Activated CD4-positive, alpha-beta T cell treated with anti-CD3 and anti-CD28 coated beads for 36 hours (primary cell): ENCODE data around the gene CEPT1. TPM values are rescaled to one million over a fixed set of nuclear protein-coding genes. Genes with fewer than 3 reads are reported as not detected.

Experiments used
- ATAC-seq: fragments of 200-7000 bp; cut with Tn5 transposase; one replicate; pipeline ENCODE4 v1.10.0; 2021; ENCODE audit warnings: mild to moderate bottlenecking, moderate library complexity
- CTCF ChIA-PET: fragments of 350-600 bp; sonication (Branson Sonifier 250); formaldehyde crosslinking; loops from one replicate; lab custom pipeline; 2021; ENCODE audit warnings: antibody characterized with exemption; lab: Charles Lee
- POLR2A ChIA-PET: fragments of 350-600 bp; sonication (Branson Sonifier 250); formaldehyde crosslinking; loops from one replicate; lab custom pipeline; 2021; ENCODE audit warnings: antibody characterized with exemption, inconsistent platforms; lab: Charles Lee
- DNase-seq: peaks from one replicate; pipeline ENCODE4 v3.0.0-alpha.2; 2020
- H3K27ac Mint-ChIP-seq: one replicate; pipeline ENCODE4 v1.8.0; 2021; ENCODE audit warnings: mixed read lengths
- H3K27me3 Mint-ChIP-seq: one replicate; pipeline ENCODE4 v1.8.0; 2021; ENCODE audit warnings: mixed read lengths
- H3K36me3 Mint-ChIP-seq: one replicate; pipeline ENCODE4 v1.8.0; 2021; ENCODE audit warnings: low read depth, mixed read lengths
- H3K4me1 Mint-ChIP-seq: one replicate; pipeline ENCODE4 v1.8.0; 2021; ENCODE audit warnings: mixed read lengths
- H3K4me3 Mint-ChIP-seq: one replicate; pipeline ENCODE4 v1.8.0; 2021; ENCODE audit warnings: mild to moderate bottlenecking, moderate library complexity, mixed read lengths
- H3K9me3 Mint-ChIP-seq: one replicate; pipeline ENCODE4 v1.8.0; 2021; ENCODE audit warnings: low read depth, mixed read lengths
- intact Hi-C, 2 experiments: fragments of 100-400 bp; cut with DNase I in 1 of 2; cut with micrococcal nuclease in 1 of 2; formaldehyde crosslinking; loops; one replicate each; pipeline versions ENCODE4 v1.14.2 to v1.15.1; 2022 to 2024; cut with DNase I, micrococcal nuclease
- total RNA-seq, 2 experiments: library from RNA; stranded (reverse); gene quantifications; one replicate each; pipeline ENCODE4 v1.2.3, GENCODE V29; 2021

The CEPT1 gene
- total RNA-seq, 2 experiments from 2014 or later: 34.7 to 49.1 TPM

DNA sequence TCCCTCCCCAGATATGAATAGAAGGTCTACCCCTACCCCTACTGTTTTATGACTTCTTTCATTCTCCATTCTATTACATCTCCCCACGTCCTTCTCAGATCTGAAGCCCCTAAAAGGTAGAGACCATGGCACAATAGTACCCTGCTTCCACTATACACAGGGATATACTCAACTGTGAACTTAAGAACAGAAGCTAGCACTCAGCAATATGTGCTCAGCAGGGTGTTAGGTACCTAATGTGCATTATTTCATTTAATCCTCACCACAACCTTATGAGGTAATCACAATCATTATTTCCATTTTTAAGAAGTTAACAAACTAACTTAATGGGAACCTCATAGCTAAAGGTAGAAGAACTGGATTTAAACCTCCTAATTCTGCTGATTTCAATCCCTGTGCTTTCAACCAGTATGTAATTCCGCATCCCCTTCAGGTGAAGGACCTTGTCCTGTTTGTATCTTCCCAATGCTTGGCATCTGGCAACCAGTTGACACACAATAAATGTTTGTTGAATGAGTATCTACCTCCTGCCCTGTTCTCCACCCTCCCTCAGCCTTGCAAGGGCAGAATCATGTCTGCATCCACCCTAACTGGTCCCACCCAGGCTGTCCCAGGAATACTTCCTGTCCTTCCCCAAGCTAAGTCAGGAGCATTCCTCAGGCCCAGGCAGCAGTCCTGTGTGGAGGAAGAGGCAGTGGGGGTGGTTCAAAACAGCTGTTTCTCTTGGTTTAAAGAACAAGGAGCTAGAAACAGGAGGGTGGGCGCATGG, 53.9 kb downstream of the CEPT1 start:
- Mint-ChIP-seq H3K27ac (peak overlapping the region; percentile 98), H3K9me3 (no peaks in the 10 kb centered on the region), H3K4me1 (peaks cover 86% of the 10 kb centered on the region), H3K36me3 (peaks cover 100% of the 10 kb centered on the region), H3K4me3 (peak overlapping the region; percentile 96), H3K27me3 (no peaks in the 10 kb centered on the region)
- CTCF ChIA-PET: interaction anchor here (1.1 kb wide), 1 partner anchor 11 kb away, joined by 4 read pairs; no protein-coding TSS in a partner anchor
- DNase-seq: no peak
- POLR2A ChIA-PET: no interaction called here
- ATAC-seq: no peak
- intact Hi-C loops: no loop called here

DNA sequence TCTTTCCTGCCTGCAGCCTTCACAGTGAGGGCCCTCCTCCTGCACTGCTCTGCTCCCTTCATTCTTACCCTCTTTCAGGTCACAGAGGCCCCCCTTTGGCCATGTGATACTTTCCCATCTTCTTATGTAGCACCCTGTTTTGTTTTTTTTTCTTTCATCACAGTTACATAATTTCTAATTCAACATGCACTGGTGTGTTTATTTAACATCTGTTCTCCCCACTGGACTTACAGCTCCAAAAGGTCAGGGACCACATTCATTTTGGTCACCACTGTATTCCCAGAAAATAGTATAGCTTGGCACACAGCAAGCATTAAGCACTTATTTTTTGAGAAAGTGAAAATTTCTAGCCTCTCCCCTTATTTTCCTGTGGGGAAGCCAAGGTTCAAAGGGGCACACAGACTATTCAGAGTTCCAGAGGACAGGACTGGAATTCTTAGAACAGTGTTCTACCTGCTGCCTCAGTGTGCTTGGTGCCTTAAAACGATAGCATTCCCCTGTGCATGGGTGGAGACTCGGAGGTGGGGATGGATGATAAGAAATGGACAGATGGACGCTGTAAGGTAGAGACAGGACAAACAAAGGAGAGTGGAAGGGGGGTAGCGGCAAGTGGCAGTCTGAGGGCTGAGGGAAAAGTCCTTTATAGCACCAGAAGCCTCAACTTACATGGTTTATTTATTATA, 55.1 kb downstream of the CEPT1 start:
- Mint-ChIP-seq H3K4me1 (peaks cover 74% of the 10 kb centered on the region), H3K27me3 (no peaks in the 10 kb centered on the region), H3K9me3 (no peaks in the 10 kb centered on the region), H3K27ac (peak overlapping the region; percentile 98), H3K36me3 (peaks cover 100% of the 10 kb centered on the region), H3K4me3 (peak overlapping the region; percentile 96)
- DNase-seq (no peak), ATAC-seq (no peak)
- ChIA-PET CTCF (interaction anchor here (9.1 kb wide), 1 partner anchor 26 kb away, joined by 115 read pairs; no protein-coding TSS in a partner anchor), POLR2A (interaction anchor here (0.6 kb wide), 2 partner anchors 26 to 315 kb away, joined by 3 read pairs; no protein-coding TSS in a partner anchor)
- intact Hi-C loops: no loop called here

DNA sequence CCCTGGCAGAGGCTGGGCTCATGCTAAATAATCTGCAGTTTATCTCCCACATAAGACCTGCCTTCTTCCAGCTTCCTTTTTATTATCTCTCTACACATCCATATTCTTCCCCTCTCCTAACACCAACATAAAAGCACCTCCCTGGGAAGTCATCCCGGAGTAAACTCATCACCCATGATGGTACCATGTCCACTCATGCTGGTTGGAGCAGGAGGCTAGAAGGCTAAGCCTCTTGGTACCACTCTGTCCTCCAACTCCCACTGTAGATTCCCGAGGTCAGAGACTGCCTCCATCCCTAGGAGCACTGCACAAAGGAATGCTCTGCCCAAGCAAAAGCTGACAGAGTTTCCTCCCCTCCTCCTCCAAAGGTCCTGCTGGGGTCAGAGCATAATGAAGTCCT, 56.2 kb downstream of the CEPT1 start:
- DNase-seq (no peak), ATAC-seq (no peak)
- intact Hi-C loops: no loop called here
- no peaks in the 10 kb centered on the region for H3K27me3 Mint-ChIP-seq
- peaks cover 92% of the 10 kb centered on the region for H3K36me3 Mint-ChIP-seq
- CTCF ChIA-PET: interaction anchor here (0.8 to 9.1 kb wide), 2 partner anchors 25 to 327 kb away, joined by 3 to 115 read pairs; no protein-coding TSS in a partner anchor
- no peaks in the 10 kb centered on the region for H3K9me3 Mint-ChIP-seq
- H3K4me1 Mint-ChIP-seq: peaks cover 72% of the 10 kb centered on the region
- POLR2A ChIA-PET: no interaction called here
- H3K4me3 Mint-ChIP-seq: peak overlapping the region; percentile 96
- H3K27ac Mint-ChIP-seq: peak overlapping the region; percentile 98

DNA sequence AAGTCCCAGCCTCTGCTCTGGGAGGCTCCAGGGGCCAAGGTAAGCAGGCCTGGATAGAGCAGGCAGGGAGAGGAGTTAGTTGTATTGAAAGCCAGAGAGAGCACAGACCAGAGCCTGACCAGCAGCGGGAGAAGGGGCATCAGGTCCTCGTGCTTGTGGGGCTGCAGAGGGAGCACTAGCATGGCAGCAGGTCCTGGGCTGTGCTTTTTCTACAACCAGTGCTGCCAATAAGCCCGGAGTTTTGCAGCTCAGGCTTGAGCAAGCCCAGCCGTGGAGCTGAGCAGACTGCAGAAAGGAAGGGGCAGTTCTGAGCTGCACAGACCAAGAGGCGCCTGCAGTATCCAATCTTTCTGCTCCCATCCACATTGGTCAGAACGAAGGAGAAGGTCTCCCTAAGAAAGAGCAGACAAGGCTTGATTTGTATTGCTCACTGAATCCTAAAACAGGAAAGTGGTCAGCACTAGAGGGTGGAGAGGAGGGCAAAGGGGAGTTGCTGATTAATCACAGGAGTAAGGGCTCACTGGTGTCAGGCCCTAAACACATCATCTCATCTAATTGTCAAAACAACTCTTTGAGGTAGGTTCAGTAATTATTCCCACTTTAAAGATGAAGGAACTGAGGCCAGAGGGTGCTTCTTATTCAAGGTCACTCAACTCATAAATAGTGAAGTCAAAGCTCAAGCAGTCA, 57.7 kb downstream of the CEPT1 start:
- ATAC-seq (peak; percentile 23), DNase-seq (no peak)
- Mint-ChIP-seq H3K27me3 (no peaks in the 10 kb centered on the region), H3K9me3 (no peaks in the 10 kb centered on the region), H3K36me3 (peaks cover 77% of the 10 kb centered on the region), H3K27ac (peak overlapping the region; percentile 98), H3K4me3 (peak overlapping the region; percentile 96), H3K4me1 (peaks cover 72% of the 10 kb centered on the region)
- intact Hi-C loops: no loop called here
- CTCF ChIA-PET: interaction anchor here (1.2 to 9.1 kb wide), 5 partner anchors 10 to 243 kb away, joined by 3 to 115 read pairs (median 5); no protein-coding TSS in a partner anchor
- POLR2A ChIA-PET: interaction anchor here (1.0 to 1.7 kb wide), 2 partner anchors 24 to 47 kb away, joined by 3 to 7 read pairs; no protein-coding TSS in a partner anchor

DNA sequence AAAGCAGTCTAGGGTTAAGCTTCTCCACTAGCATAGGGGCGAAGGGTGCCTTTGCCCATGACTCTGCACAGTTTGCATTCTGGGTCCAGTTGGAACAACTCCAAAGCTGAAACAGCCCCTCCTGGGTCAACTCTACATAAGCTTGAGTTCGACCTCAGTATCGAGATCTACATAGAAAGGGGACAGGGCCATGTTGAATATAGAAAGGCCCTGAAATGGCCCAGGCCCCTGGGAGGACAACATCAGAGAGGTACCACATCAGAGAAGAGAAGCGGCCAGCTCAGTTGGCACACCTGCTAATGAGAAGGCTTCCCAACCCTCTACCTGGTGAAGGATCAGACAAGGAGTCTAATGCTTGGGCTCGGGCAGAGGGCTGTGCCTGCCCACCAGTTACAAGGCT, 58.8 kb downstream of the CEPT1 start:
- ATAC-seq (no peak), DNase-seq (no peak)
- peak overlapping the region; percentile 96 for H3K4me3 Mint-ChIP-seq
- ChIA-PET POLR2A (interaction anchor here (1.0 to 1.7 kb wide), 3 partner anchors 16 to 23 kb away, joined by 3 to 7 read pairs (median 3); no protein-coding TSS in a partner anchor), CTCF (interaction anchor here (0.7 to 9.1 kb wide), 10 partner anchors 11 to 572 kb away, joined by 3 to 115 read pairs (median 4); no protein-coding TSS in a partner anchor)
- intact Hi-C loops: loop anchor here in 1 of 2 experiments (1.0 kb wide), 1 partner anchor 8 kb away; no protein-coding TSS in a partner anchor
- H3K27me3 Mint-ChIP-seq: no peaks in the 10 kb centered on the region
- H3K36me3 Mint-ChIP-seq: peaks cover 68% of the 10 kb centered on the region
- H3K27ac Mint-ChIP-seq: peak overlapping the region; percentile 98
- no peaks in the 10 kb centered on the region for H3K9me3 Mint-ChIP-seq
- peaks cover 68% of the 10 kb centered on the region for H3K4me1 Mint-ChIP-seq

DNA sequence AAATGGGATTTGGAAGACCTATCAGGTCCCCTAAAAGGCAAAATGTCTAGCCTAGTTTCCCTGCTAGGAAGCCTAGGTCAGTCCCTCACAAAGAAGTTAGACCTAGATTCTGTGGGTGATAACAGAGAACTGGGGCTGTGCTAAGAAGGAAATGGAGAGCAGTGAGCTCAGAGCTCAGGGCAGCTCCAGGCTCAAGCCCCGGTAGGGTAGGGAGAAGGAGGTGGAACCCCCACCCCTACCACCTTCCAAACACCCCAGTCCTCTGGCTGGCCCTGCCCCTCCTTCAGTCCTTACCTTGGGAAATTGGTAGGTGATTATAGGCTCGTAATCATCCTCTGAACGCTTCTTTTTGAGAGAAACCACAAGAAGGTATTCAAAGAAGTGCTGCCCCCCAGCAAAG, 59.3 kb downstream of the CEPT1 start:
- POLR2A ChIA-PET: interaction anchor here (1.0 to 1.7 kb wide), 3 partner anchors 16 to 22 kb away, joined by 3 to 7 read pairs (median 3); no protein-coding TSS in a partner anchor
- H3K27ac Mint-ChIP-seq: peak overlapping the region; percentile 98
- intact Hi-C loops: loop anchor here in 1 of 2 experiments (1.0 kb wide), 1 partner anchor 8 kb away; no protein-coding TSS in a partner anchor
- no peak for ATAC-seq
- no peaks in the 10 kb centered on the region for H3K9me3 Mint-ChIP-seq
- CTCF ChIA-PET: interaction anchor here (0.7 to 9.1 kb wide), 7 partner anchors 13 to 572 kb away, joined by 3 to 115 read pairs (median 4); no protein-coding TSS in a partner anchor
- peak overlapping the region; percentile 96 for H3K4me3 Mint-ChIP-seq
- H3K4me1 Mint-ChIP-seq: peaks cover 63% of the 10 kb centered on the region
- peaks cover 63% of the 10 kb centered on the region for H3K36me3 Mint-ChIP-seq
- H3K27me3 Mint-ChIP-seq: no peaks in the 10 kb centered on the region
- DNase-seq: no peak

DNA sequence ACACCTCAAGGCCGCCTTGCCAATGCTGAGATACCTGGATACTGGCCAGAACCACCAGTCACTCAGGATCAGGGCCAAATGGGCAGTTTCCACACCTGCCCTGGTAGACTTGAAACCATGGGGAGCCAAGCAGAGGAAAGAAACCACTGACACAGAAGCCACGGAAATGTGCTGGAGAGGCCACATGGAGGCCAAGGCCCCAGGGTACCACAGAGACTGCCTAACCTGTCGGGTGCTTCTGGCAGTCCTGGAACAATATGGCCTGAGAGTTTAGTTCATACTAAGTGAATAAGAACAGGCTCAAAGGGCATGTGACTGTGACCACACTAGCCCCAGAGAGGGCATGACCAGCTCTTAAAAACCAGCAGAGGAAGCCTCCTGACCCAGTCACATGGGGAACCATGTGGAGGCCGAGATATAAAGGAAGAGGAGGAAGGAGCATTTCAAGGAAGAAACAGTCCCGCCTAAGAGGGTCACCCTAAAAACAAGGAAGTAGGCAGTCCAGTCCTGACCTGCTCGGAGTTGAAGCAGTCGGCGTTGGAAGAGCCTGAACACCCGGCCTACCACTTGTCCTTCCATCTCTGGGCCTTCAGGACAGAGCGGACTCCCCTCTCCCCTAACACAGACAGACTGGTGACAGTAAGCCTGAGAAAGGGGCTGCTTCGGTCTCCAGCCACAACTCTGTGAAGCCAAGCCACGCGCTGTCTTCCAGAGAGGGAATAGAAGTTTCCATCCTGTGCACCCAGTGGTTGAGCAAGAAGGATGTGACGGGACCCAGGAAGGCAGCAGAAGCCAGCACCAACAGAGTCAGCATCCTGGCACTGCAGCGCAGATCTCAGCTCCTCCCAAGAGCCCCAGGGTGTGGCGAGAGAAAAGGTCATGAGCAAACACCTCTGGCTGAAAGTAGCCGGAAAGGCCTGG, 60.1 kb downstream of the CEPT1 start, which contains the start of gene DENND2D:
TSS of gene DENND2D (minus strand) at position 766 of the 921 bp plus-strand sequence. CDS start at position 579, 187 bp downstream.
- Mint-ChIP-seq H3K27me3 (no peaks in the 10 kb centered on the region), H3K27ac (peak within 1 kb of the TSS; percentile 98), H3K4me1 (peaks cover 61% of the 10 kb centered on the region), H3K9me3 (no peaks in the 10 kb centered on the region), H3K36me3 (peaks cover 55% of the 10 kb centered on the region), H3K4me3 (peak within 1 kb of the TSS; percentile 96)
- ChIA-PET CTCF (interaction anchor here (1.0 to 9.1 kb wide), 5 partner anchors 9 to 240 kb away, joined by 3 to 115 read pairs (median 6); no protein-coding TSS in a partner anchor), POLR2A (interaction anchor here (0.6 to 2.7 kb wide), 5 partner anchors 9 to 46 kb away, joined by 4 to 19 read pairs (median 5); no protein-coding TSS in a partner anchor)
- peak; percentile 84 for DNase-seq
- intact Hi-C loops: loop anchor here (1.0 to 5.0 kb wide), 9 partner anchors 9 to 557 kb away; partner anchors contain the start of genes ATP5PB (in 1 of the 2), CEPT1 (in 1 of the 2), DDX20 (in 1 of the 2) and DRAM2 (in 1 of the 2)
- ATAC-seq: peak; percentile 74

DNA sequence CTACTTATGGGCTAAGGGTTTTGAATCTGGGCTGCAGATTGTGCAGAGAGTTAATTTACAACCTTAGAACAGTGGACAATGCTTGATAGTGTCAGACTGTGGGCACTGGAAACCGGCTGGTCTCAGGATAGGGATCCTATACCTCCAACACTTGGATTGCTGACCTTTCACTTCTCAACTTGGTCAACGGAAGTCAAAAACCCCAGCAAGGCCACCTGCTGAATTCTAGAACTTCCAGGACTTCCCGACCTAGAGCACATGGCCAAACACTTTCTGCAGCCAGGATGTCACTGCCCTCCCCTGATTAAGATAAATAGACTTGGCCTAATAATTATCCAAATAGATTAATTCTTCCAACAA, 60.8 kb downstream of the CEPT1 start:
- intact Hi-C loops: loop anchor here (1.0 to 5.0 kb wide), 8 partner anchors 16 to 557 kb away; partner anchors contain the start of genes ATP5PB (in 1 of the 2), CEPT1 (in 1 of the 2), DDX20 (in 1 of the 2) and DRAM2 (in 1 of the 2)
- H3K36me3 Mint-ChIP-seq: peaks cover 48% of the 10 kb centered on the region
- no peak for ATAC-seq

More for the DNA sequence above, 60.8 kb downstream of the CEPT1 start:
- ChIA-PET CTCF (interaction anchor here (1.0 to 9.1 kb wide), 6 partner anchors 9 to 275 kb away, joined by 3 to 115 read pairs (median 5); no protein-coding TSS in a partner anchor), POLR2A (interaction anchor here (0.6 to 2.7 kb wide), 5 partner anchors 9 to 47 kb away, joined by 4 to 19 read pairs (median 5); no protein-coding TSS in a partner anchor)
- Mint-ChIP-seq H3K9me3 (no peaks in the 10 kb centered on the region), H3K27me3 (no peaks in the 10 kb centered on the region), H3K27ac (peak overlapping the region; percentile 98), H3K4me1 (peaks cover 61% of the 10 kb centered on the region), H3K4me3 (peak overlapping the region; percentile 96)
- no peak for DNase-seq
